HG03457 (cell line): Measurements from ENCODE around the gene MLIP.
"Not testable (repeated sequence)": the region's sequence is repeated elsewhere in the genome, so short reads cannot be mapped to it uniquely, and the experiment has no call there.

Experiments
- ATAC-seq: cut with Tn5 transposase; IDR thresholded peaks from one replicate; pipeline ENCODE4 v1.9.1; 2021; ENCODE audit warnings: moderate number of reproducible peaks; ENCODE audit not compliant: unreplicated experiment

Gene MLIP

GRCh38 chr6:54111341-54112045, at the start of gene MLIP:
TSS of gene MLIP (plus strand) at chr6:54111443. CDS start at chr6:54111480, 37 bp downstream.
- ATAC-seq, result no peak

GRCh38 chr6:54063228-54063539, 48.1 kb upstream of the MLIP start:
- ATAC-seq, result no peak

GRCh38 chr6:54068694-54069093, 42.5 kb upstream of the MLIP start:
- ATAC-seq, result no peak

GRCh38 chr6:54070025-54070424, 41.2 kb upstream of the MLIP start:
- ATAC-seq, result no peak

GRCh38 chr6:54071821-54072340, 39.4 kb upstream of the MLIP start:
- no peak for ATAC-seq

- no peak for ATAC-seq
Measured at GRCh38 chr6:54072635-54073313, 38.5 kb upstream of the MLIP start.

GRCh38 chr6:54073487-54073886, 37.8 kb upstream of the MLIP start:
- ATAC-seq, result no peak

GRCh38 chr6:54074109-54074508, 37.1 kb upstream of the MLIP start:
- no peak for ATAC-seq

GRCh38 chr6:54074578-54075195, 36.6 kb upstream of the MLIP start:
- ATAC-seq, result no peak

- no peak for ATAC-seq
Measured at GRCh38 chr6:54076159-54076789, 35.0 kb upstream of the MLIP start.

GRCh38 chr6:54081499-54081898, 29.7 kb upstream of the MLIP start:
- ATAC-seq, result not testable (repeated sequence)

GRCh38 chr6:54083287-54083686, 28.0 kb upstream of the MLIP start:
- ATAC-seq, result no peak

- no peak for ATAC-seq
Measured at GRCh38 chr6:54084231-54084630, 27.0 kb upstream of the MLIP start.

GRCh38 chr6:54085047-54085446, 26.2 kb upstream of the MLIP start:
- no peak for ATAC-seq

GRCh38 chr6:54085541-54085940, 25.7 kb upstream of the MLIP start:
- no peak for ATAC-seq

- ATAC-seq, result no peak
Measured at GRCh38 chr6:54086439-54086838, 24.8 kb upstream of the MLIP start.

GRCh38 chr6:54087721-54088120, 23.5 kb upstream of the MLIP start:
- ATAC-seq, result no peak

GRCh38 chr6:54093326-54093948, 17.8 kb upstream of the MLIP start:
- no peak for ATAC-seq

GRCh38 chr6:54094293-54094692, 16.9 kb upstream of the MLIP start:
- no peak for ATAC-seq

- no peak for ATAC-seq
Measured at GRCh38 chr6:54094786-54095185, 16.5 kb upstream of the MLIP start.

- no peak for ATAC-seq
Measured at GRCh38 chr6:54095723-54096122, 15.5 kb upstream of the MLIP start.
